Panc1 (cell line): Measurements from ENCODE around the gene TNNI3K. TPM values are rescaled to one million over a fixed set of nuclear protein-coding genes. Genes with fewer than 3 reads are reported as not detected.

Experiments
- ATAC-seq: fragments of 200-7000 bp; cut with Tn5 transposase; 2 replicates; pipeline ENCODE4 v1.9.1; 2020; ENCODE audit warnings: mild to moderate bottlenecking, moderate library complexity
- BruUV-seq: library from RNA; stranded (reverse); fragments of 400-500 nt; replicated peaks from 2 replicates; lab custom pipeline; 2021; lab: Mats Ljungman, UMichigan
- CTCF ChIA-PET: fragments of 300-600 bp; sonication (Branson Sonifier 250); formaldehyde crosslinking; loops from one replicate; lab custom pipeline; 2022; ENCODE audit warnings: antibody characterized with exemption; lab: Charles Lee
- POLR2A ChIA-PET: fragments of 300-600 bp; sonication (Branson Sonifier 250); formaldehyde crosslinking; loops from one replicate; lab custom pipeline; 2022; ENCODE audit warnings: antibody characterized with exemption; lab: Charles Lee
- DNase-seq: peaks from one replicate; pipeline ENCODE4 v3.0.0-alpha.2; 2010; ENCODE audit warnings: low read depth, low spot score
- H3K27ac ChIP-seq: 2 replicates; pipeline ENCODE4 v1.5.1; 2011; ENCODE audit warnings: mild to moderate bottlenecking, low read length, inconsistent platforms
- H3K27me3 ChIP-seq: fragments of 200-500 bp; sonication (Bioruptor generic); 2 replicates; pipeline ENCODE4 v1.6.0; 2014; ENCODE audit warnings: low read length, inconsistent platforms; ENCODE audit not compliant: control insufficient read depth, insufficient read depth
- H3K36me3 ChIP-seq: fragments of 200-500 bp; sonication (Bioruptor generic); 2 replicates; pipeline ENCODE4 v1.5.1; 2014; ENCODE audit warnings: inconsistent platforms, mild to moderate bottlenecking, low read length, moderate library complexity; ENCODE audit not compliant: control insufficient read depth, insufficient read depth
- H3K4me1 ChIP-seq: 2 replicates; pipeline ENCODE4 v1.5.1; 2011; ENCODE audit warnings: inconsistent platforms, mild to moderate bottlenecking, low read length, moderate library complexity; ENCODE audit not compliant: control insufficient read depth, insufficient read depth
- H3K4me3 ChIP-seq, 2 experiments: 2 replicates each; pipeline ENCODE4 v1.5.1; 2011 to 2012; ENCODE audit warnings: low read depth in 2 of 2, low read length in 2 of 2, mild to moderate bottlenecking in 2 of 2, inconsistent platforms in 1 of 2, moderate library complexity in 1 of 2
- H3K9me3 ChIP-seq: fragments of 200-500 bp; sonication (Bioruptor generic); 2 replicates; pipeline ENCODE4 v1.5.1; 2014; ENCODE audit warnings: low read depth, mild to moderate bottlenecking, inconsistent platforms, low read length, moderate library complexity; ENCODE audit not compliant: control insufficient read depth, insufficient read depth
- CTCF ChIP-seq: fragments of 450-650 bp; IDR thresholded peaks from 2 replicates; pipeline ENCODE4 v1.5.1; 2017; ENCODE audit warnings: mild to moderate bottlenecking
- POLR2AphosphoS5 ChIP-seq: IDR thresholded peaks from 2 replicates; pipeline ENCODE4 v1.6.1; 2012; ENCODE audit warnings: mild to moderate bottlenecking, low read depth, low read length, moderate library complexity
- REST ChIP-seq, 2 experiments: IDR thresholded peaks; 2 replicates each; pipeline ENCODE4 v1.6.1; 2011 to 2012; ENCODE audit warnings: low read depth in 2 of 2, control low read depth in 1 of 2, low read length in 1 of 2, mild to moderate bottlenecking in 1 of 2, moderate library complexity in 1 of 2; ENCODE audit not compliant: insufficient read depth in 1 of 2
- SIN3A ChIP-seq: IDR thresholded peaks from 2 replicates; pipeline ENCODE4 v1.6.1; 2012; ENCODE audit warnings: low read depth, mild to moderate bottlenecking, low read length, moderate library complexity, borderline replicate concordance; ENCODE audit not compliant: insufficient read depth
- TCF7L2 ChIP-seq: IDR thresholded peaks from 2 replicates; pipeline ENCODE4 v1.6.1; 2011; ENCODE audit warnings: mild to moderate bottlenecking, low read depth, low read length, inconsistent platforms
- in situ Hi-C: cut with HindIII; loops from 2 replicates; pipeline ENCODE4 v1.10.0; 2016; ENCODE audit warnings: low sequenced_read_pairs, low pct_unique_long_range_greater_than_20kb
- intact Hi-C: fragments of 100-400 bp; cut with micrococcal nuclease; formaldehyde crosslinking; loops from one replicate; pipeline ENCODE4 v1.10.0; 2022; ENCODE audit not compliant: unreplicated experiment
- total RNA-seq: library from RNA; stranded (reverse); gene quantifications from one replicate; pipeline ENCODE4 v1.2.1, GENCODE V29; 2021; ENCODE audit not compliant: unreplicated experiment

TNNI3K gene
- total RNA-seq, 1 experiment from 2014 or later, result not detected

- Histone ChIP-seq H3K27me3 (no peaks in the 10 kb centered on the region), H3K4me1 (no peaks in the 10 kb centered on the region), H3K36me3 (no peaks in the 10 kb centered on the region), H3K27ac (no peak overlapping the region), H3K9me3 (no peaks in the 10 kb centered on the region), H3K4me3 (no peak overlapping the region)
- BruUV-seq, result no TSS peak
- no peak for DNase-seq
- intact Hi-C loops (no loop called here), in situ Hi-C loops (no loop called here)
- ChIA-PET POLR2A (no interaction called here), CTCF (no interaction called here)
- TF ChIP-seq SIN3A (no peak), POLR2AphosphoS5 (no peak), CTCF (no peak), REST (IDR thresholded peaks at IDR 0.05; ENCODE audit: insufficient read depth in 1 of 2, low read depth in 2 of 2, low read length in 1 of 2) (no peak), TCF7L2 (no peak)
- no peak for ATAC-seq
Measured at GRCh38 chr1:74237787-74238186, 2.6 kb downstream of the TNNI3K start.

GRCh38 chr1:74245168-74245772 is 10.1 kb downstream of the TNNI3K start:
- TF ChIP-seq CTCF, result no peak
- no peak for TF ChIP-seq TCF7L2
- TF ChIP-seq SIN3A, result no peak
- TF ChIP-seq POLR2AphosphoS5, result no peak
- no peak for TF ChIP-seq REST (IDR thresholded peaks at IDR 0.05; ENCODE audit: insufficient read depth in 1 of 2, low read depth in 2 of 2, low read length in 1 of 2)
- no peaks in the 10 kb centered on the region for H3K36me3 ChIP-seq
- in situ Hi-C loops (no loop called here), intact Hi-C loops (loop anchor here (2.0 kb wide), 1 partner anchor 20 kb away; no protein-coding TSS in a partner anchor)
- BruUV-seq, result no TSS peak
- no peak overlapping the region for H3K27ac ChIP-seq
- no peaks in the 10 kb centered on the region for H3K9me3 ChIP-seq
- no peak for DNase-seq
- no peak for ATAC-seq
- H3K4me1 ChIP-seq, result no peaks in the 10 kb centered on the region
- H3K4me3 ChIP-seq, result no peak overlapping the region
- ChIA-PET CTCF (no interaction called here), POLR2A (no interaction called here)
- no peaks in the 10 kb centered on the region for H3K27me3 ChIP-seq
